AG09309 (cell line): ENCODE measurements around the gene GRN.

ENCODE experiments used
- DNase-seq: peaks from one replicate; pipeline ENCODE4 v3.0.0-alpha.2; 2010; ENCODE audit warnings: low read depth
- H3K4me3 ChIP-seq: 2 replicates; pipeline ENCODE4 v1.5.1; 2011; ENCODE audit warnings: mild to moderate bottlenecking, low read depth, low read length, moderate library complexity; ENCODE audit not compliant: control insufficient read depth
- TF ChIP-seq, protein P1 (sequence below): IDR thresholded peaks from 2 replicates; pipeline ENCODE4 v1.5.1; 2011; ENCODE audit warnings: mild to moderate bottlenecking, low read depth, low read length, inconsistent platforms; ENCODE audit not compliant: insufficient read depth, control insufficient read depth; ENCODE audit errors: missing control alignments

The GRN gene

DNA sequence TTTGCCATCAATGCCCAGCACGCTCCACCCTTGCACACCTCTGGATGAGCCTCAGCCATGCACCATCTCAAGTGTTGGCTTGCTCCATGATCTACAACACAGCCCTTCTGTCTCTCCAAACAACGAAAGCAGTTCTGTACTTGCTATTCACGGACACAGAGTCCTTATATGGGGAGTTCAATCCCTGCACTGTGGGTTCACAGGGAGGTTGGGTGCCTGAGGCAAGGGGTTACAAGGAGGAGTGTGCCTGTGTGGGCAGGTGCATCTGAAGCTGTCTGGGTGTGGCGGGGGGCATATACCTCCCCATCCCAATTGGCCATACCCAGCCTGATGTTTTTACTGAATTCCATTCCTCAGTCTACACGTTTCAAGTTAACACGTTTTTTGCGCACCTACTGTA lies 31.1 kb upstream of the GRN start:
- no peak overlapping the region for H3K4me3 ChIP-seq
- TF ChIP-seq, protein P1, sequence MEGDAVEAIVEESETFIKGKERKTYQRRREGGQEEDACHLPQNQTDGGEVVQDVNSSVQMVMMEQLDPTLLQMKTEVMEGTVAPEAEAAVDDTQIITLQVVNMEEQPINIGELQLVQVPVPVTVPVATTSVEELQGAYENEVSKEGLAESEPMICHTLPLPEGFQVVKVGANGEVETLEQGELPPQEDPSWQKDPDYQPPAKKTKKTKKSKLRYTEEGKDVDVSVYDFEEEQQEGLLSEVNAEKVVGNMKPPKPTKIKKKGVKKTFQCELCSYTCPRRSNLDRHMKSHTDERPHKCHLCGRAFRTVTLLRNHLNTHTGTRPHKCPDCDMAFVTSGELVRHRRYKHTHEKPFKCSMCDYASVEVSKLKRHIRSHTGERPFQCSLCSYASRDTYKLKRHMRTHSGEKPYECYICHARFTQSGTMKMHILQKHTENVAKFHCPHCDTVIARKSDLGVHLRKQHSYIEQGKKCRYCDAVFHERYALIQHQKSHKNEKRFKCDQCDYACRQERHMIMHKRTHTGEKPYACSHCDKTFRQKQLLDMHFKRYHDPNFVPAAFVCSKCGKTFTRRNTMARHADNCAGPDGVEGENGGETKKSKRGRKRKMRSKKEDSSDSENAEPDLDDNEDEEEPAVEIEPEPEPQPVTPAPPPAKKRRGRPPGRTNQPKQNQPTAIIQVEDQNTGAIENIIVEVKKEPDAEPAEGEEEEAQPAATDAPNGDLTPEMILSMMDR: no peak
- DNase-seq: no peak

DNA sequence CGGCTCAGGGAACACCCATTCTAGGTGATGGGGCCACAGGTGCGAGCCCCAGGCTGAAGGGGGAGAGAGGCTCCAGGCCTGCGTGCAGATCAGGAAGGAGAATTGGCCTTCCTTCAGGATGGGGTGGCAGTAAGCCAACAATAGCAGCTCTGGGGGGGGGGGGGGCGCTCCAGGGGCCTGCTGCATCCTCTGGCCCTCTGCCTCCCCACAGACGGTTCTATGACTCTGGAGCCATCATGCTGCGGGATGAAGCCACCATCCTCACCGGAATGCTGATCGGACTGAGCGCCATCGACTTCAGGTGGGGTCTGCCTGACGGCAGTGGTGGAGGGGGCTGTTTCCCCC lies 30.6 kb upstream of the GRN start:
- no peak overlapping the region for H3K4me3 ChIP-seq
- no peak for DNase-seq
- TF ChIP-seq, protein P1: no peak

DNA sequence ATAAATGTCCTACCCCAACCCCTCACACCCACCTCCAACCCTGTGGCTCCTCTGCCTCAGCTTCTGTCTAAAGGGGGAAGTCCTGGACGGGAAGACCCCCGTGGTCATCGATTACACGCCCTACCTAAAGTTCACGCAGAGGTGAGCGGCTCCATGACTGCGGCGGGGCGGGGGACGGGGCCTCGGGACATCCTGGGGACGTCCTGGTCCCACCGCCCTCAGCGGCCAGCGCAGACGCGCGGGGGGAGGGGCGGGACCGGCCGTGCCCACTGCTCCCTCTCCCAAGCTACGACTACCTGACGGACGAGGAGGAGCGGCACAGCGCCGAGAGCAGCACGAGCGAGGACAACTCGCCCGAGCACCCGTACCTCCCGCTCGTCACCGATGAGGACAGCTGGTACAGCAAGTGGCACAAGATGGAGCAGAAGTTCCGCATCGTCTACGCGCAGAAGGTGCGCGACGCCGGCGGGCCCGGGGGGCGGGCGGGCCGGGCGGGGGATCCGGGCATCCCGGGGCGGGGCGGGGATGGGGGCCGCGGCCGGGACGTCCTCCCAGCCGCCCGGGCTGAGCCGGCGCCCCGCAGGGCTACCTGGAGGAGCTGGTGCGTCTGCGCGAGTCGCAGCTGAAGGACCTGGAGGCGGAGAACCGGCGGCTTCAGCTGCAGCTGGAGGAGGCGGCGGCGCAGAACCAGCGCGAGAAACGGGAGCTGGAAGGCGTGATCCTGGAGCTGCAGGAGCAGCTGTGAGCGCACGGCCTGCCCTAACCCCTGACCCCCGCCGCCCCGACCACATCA lies 30.0 kb upstream of the GRN start:
- peak overlapping the region; percentile 10 for H3K4me3 ChIP-seq

DNA sequence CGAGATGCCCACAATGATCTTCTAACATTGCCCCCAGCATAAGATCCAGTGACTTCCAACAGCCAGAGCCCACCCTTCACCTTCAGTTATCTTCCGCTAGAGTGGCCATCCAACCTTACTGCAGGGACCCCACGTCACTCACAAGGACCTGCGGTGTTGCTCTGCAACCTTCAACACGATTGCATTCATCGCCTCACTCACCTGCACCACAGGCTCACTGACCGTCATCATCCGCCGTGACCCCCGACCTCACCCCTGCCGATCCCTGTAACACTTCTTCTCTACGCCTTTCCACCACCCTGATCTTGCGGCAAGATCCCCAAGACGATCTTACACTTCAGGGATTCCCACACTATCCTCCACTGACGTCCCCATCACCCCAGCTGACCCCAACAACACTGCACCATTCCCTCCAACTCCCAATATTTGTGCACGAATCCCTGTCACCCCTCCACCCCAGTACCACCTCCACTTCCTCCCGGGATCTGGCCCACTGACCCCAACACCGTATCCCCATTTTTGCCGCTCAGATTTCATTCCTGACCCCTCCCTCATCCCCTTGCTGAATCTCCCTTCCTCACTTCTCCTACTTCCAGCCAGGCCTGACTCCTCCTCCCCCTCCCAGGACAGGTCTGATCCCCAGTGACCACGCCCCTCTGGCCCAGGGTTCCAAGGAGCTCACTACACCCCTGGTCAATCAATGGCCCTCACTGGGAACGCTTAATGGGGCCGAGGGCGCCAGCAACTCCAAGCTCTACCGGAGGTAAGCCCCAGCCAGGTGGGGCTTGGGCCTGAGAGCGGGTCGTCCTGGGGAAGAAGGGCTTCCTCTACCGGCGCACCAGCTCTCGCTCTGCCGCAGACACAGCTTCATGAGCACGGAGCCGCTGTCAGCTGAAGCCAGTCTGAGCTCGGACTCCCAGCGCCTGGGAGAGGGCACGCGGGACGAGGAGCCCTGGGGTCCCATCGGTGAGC lies 29.1 kb upstream of the GRN start:
- no peak overlapping the region for H3K4me3 ChIP-seq
- no peak for DNase-seq
- TF ChIP-seq, protein P1: no peak

More for the DNA sequence above, 30.0 kb upstream of the GRN start:
- DNase-seq: no peak
- TF ChIP-seq, protein P1: no peak

DNA sequence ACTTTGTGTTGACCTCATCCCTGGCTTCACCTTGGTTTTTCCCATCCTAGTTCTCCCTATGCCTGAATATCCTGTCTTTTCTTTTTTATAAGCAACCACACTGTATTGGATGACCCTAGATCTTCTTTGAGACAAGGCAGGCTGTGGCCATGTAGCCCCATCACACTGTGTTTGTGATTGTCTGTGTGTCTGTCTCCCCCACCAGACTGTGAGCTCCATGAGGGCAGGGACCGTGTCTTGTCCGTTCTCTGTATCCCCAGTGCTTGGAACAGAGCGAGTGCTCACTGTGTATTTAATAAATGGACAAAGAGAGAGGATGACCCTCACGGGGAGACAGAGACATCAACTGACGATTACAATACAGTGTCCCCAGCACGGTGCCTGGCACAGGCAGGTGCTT lies 27.6 kb upstream of the GRN start:
- DNase-seq: no peak
- TF ChIP-seq, protein P1: no peak
- H3K4me3 ChIP-seq: no peak overlapping the region

DNA sequence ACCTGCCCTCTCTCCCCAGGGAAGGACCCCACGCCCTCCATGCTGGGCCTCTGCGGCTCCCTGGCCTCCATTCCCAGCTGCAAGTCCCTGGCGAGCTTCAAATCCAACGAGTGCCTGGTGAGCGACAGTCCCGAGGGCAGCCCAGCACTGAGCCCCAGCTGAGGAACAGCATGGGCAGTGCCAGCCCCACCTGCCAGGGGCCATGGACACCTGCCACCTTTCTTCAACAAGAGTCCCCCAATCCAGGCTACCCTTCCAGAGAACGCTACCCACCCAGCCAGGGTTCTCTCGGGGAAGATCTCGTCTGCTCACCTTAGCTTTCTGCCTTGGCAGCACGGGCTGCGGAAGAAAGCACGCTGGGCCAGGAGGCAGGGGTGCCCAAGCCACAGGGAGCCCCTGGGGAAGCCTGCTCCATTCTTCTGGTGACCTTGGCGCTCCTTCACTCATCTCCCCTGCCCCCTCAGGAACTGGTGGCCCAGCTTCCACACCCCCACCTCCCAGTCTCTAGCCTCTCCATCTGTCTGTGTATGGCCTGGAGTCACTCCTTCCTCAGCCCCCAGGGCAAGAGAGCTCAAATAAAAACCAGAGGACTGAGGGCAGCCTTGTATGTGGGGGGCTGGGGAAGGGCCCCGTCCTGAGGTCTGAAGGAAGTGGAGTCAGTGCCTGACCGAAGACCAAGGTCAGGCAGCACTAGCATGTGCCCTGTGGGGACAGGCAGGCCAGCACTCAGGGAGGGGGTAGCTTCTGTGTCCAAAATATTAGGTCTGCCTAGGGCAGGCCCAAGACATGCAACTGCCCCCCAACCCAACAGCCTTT lies 26.8 kb upstream of the GRN start:
- TF ChIP-seq, protein P1: no peak
- no peak overlapping the region for H3K4me3 ChIP-seq
- DNase-seq: no peak
